DMS114 treated with DMSO at 0.1 percent for 48 hours (cell line): Measurements from ENCODE around the gene SALL3.

Experiments
- DNase-seq: peaks from one replicate; lab custom pipeline; 2025; ENCODE audit not compliant: unreplicated experiment; lab: John Stamatoyannopoulos, UW

Gene SALL3

DNA sequence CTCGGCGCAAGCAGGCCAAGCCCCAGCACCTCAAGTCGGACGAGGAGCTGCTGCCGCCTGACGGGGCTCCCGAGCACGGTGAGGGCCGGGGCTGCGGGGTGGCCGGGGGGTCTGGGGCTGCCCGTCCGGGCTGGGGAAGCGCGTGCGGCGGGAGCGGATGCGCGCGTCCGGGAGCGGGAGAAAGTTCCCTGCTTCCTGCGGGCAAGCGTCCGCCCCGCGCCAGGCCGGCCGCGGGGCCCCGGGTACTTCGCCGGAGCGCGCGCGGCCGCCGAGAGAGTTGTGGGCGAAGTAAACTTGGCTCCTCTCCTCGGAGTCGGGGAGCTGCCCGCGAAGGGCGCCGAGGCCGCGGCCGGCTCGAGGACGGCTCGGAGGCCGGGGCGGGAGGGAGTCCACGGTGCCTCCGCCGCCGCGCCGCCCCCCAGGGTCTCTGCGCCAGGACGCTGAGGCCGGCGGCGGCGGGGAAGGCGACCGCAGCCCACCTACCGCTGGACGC is 707 bp downstream of the SALL3 start:
- no peak for DNase-seq

DNA sequence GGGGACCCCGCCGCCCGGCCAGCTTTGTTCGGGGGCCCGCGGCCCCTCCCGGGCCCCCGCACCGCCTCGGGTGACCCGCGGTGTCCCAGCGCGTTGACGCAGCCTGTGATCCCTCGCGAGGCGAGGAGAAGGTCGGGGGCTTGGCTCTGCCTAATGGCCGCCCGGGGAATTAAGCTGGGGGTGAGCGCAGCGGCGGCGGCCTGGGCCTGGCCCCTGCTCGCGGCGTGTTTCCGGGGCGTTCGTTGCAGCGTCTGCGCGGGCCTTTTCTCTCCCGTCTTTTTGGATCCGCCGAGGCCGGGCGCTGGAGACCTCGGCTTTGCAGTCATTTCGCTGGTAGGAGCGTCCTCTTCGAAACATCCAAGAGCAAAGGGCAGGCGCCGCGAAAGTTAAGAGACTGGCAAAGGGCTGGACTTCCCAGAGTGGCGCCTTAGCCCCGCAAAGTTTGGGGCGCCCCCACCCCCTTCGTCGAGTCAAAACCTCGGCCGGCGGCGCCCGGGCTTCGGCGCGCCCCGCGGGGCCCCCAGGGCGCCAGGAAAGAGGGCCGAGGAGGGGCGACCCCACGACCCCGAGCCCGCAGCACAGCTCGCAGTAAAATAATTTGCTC is 1.3 kb downstream of the SALL3 start:
- DNase-seq = no peak

DNA sequence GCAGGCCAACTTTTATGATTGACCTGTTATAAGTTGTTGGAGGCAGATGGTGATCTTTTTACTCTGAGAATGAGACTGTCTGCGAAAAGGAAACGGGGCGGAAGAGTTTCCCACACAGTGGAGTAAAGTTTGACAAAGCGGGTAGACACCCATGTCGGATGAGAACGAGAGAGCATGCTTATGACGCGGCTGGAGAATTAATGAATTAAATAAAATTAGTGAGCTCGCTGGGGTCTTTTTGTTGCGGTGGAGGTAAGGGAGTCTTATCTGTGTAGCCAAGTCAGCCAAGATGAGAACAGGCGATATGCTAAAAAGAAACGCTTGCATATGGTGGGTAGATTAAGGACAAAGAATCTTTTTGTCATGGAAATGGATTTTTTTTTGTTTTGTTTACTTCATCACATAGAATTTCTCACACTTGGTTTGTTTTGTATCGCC is 1.8 kb downstream of the SALL3 start:
- DNase-seq = no peak

DNA sequence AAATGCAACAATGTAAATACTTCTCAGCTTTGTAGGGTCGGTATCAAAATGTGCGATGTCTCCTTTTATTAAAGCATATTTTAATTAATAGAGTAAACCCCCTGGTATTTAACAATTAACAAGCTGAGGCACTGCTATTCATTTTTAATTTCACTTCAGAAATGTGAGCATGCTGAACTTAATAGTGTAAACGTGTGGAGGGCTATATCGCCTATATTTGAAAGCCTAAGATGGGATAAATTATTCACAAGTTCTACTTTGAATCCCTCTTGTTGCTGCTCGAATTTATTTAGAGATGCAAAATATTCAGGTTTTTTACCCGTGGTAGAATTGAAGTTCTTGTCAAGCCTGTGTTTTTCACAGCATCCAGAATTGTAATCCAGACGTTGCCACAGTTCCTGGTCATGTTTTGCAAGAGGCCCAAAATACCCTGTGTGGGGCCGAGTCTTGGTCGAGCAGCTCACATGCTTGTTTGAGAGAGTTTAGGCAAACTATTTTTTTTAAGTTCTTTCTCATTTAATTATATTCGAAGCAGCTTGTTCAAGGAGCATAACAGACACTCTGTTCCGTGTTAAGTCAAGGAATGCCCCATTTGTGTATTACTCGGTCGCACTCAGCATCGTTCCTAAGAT is 2.5 kb downstream of the SALL3 start:
- no peak for DNase-seq

DNA sequence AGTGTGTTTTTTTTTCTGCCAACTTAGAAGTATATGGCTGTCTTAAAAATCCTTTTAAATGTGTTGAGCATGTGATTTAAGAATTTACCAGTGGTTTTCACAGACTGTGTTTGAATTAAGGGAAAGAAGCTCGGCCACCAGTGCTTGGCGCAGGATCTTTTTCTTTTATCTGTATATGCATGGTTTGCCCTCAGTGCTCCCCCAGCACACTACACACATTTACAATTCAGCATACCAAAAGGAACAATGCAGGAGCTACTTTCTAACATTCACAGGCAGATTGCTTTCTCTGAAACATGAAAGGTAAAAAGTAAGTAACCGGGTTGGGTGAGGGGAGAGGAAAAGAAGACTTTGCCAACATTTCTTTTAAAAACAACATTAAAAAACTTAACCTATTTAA is 3.9 kb downstream of the SALL3 start:
- DNase-seq = no peak

DNA sequence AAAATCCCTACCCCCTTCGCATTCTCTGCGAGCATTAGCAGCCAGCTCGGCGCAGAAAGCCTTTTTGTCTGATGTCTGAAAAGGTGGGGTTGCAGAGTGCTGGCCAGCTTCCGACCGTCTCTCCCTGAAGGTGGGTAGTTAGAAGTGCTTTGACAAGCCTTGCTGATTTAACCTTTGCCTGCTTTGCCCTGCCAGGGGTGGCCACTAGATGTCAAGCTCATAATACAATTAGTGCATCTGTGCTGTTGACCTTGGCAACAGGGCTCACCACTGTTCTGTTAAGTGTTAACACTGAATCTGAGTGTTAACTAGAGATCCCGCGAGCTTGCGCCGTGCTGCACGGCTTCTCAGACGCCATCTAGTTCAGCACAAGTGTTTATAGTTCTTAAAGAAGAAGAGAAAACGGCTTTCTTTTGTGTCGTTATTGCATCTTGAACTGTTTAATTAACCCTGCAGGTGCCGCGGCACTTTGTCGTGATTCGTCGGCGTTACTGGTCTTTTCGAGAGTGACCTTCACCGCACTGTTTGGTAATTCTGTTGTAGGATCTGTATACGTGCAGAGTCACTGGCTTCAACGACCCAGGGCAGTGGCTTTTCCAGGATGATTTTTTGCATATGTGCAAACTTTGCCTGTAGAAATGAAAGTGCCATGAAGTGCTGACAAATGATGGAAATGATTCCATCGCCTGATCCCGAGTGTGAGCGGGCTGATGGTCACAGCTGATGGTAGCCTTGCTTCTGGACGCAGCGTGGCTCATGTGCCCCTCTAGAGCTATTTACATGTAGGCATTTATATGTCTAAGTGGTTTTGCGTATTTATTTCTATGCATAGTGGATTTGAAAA is 5.5 kb downstream of the SALL3 start:
- no peak for DNase-seq

DNA sequence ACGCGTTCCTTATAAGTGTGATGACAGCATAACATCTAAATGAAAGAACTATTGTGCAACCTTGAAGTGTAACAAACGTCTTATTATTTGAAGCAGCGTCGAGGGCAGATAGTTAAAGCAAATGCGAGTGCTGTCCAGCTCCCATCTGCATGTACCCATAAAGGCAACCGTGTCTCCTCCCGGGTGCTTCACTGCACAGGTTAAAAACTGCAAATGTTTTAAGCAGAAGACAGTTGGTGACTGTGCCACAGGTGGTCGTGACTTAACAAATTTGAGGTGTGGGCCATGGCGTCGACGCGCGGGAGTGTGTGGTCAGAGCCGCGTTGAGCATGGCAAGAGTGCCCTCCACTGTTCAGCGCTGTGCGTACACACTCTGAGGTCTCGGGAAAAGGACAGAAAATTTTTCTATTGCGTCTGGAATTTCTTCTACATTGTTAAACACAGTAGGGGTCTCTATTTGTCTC is 6.4 kb downstream of the SALL3 start:
- DNase-seq = peak; percentile 52

DNA sequence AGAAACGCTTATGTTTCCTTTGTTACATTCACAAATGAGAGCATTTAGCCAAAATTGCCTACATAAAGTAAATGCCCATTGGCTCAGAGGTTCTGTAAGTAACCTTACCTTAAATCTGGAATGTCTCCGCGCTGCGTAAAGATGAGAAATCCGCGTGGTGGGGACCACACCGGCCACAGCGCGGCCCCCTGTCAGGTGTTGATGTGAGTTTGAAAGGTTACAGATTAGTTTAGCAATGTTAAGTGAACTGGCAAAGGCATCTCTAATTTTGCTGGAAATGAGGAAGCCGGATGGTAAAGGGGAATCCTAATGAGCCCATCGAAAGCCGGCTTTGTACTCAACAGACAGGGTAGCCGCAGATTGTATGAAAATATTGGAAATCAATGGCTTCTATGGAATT is 11.8 kb downstream of the SALL3 start:
- DNase-seq = no peak

DNA sequence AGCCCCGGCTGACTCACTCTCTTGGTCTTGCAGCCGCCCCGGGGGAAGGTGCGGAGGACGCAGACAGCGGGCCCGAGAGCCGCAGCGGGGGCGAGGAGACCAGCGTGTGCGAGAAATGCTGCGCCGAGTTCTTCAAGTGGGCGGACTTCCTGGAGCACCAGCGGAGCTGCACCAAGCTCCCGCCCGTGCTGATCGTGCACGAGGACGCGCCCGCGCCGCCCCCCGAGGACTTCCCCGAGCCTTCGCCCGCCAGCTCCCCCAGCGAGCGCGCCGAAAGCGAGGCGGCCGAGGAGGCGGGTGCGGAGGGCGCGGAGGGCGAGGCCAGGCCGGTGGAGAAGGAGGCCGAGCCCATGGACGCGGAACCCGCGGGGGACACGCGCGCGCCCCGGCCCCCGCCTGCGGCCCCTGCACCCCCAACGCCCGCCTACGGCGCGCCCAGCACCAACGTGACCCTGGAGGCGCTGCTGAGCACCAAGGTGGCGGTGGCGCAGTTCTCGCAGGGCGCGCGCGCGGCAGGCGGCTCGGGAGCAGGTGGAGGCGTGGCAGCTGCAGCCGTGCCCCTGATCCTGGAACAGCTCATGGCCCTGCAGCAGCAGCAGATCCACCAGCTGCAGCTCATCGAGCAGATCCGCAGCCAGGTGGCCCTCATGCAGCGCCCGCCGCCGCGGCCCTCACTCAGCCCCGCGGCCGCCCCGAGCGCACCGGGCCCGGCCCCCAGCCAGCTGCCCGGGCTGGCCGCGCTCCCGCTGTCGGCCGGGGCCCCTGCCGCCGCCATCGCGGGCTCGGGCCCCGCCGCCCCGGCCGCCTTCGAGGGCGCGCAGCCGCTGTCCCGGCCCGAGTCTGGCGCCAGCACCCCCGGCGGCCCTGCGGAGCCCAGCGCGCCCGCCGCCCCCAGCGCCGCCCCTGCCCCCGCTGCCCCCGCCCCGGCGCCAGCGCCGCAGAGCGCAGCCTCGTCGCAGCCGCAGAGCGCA is 12.7 kb downstream of the SALL3 start:
- DNase-seq = no peak

DNA sequence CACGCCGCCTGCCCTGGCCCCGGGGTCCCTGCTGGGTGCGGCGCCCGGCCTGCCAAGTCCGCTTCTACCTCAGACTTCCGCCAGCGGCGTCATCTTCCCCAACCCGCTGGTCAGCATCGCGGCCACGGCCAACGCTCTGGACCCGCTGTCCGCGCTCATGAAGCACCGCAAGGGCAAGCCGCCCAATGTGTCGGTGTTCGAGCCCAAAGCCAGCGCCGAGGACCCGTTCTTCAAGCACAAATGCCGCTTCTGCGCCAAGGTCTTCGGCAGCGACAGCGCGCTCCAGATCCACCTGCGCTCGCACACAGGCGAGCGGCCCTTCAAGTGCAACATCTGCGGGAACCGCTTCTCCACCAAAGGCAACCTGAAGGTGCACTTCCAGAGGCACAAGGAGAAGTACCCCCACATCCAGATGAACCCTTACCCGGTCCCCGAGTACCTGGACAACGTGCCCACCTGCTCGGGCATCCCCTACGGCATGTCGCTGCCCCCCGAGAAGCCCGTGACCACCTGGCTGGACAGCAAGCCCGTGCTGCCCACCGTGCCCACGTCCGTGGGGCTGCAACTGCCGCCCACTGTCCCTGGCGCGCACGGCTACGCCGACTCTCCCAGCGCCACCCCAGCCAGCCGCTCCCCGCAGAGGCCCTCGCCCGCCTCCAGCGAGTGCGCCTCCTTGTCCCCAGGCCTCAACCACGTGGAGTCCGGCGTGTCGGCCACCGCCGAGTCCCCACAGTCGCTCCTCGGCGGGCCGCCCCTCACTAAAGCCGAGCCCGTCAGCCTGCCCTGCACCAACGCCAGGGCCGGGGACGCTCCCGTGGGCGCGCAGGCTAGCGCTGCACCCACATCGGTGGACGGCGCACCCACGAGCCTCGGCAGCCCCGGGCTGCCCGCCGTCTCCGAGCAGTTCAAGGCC is 13.7 kb downstream of the SALL3 start:
- DNase-seq = no peak

DNA sequence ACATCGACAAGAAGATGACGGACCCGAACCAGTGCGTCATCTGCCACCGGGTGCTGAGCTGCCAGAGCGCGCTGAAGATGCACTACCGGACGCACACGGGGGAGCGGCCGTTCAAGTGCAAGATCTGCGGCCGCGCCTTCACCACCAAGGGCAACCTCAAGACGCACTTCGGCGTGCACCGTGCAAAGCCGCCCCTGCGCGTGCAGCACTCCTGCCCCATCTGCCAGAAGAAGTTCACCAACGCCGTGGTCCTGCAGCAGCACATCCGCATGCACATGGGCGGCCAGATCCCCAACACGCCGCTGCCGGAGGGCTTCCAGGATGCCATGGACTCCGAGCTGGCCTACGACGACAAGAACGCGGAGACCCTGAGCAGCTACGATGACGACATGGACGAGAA is 14.4 kb downstream of the SALL3 start:
- no peak for DNase-seq

DNA sequence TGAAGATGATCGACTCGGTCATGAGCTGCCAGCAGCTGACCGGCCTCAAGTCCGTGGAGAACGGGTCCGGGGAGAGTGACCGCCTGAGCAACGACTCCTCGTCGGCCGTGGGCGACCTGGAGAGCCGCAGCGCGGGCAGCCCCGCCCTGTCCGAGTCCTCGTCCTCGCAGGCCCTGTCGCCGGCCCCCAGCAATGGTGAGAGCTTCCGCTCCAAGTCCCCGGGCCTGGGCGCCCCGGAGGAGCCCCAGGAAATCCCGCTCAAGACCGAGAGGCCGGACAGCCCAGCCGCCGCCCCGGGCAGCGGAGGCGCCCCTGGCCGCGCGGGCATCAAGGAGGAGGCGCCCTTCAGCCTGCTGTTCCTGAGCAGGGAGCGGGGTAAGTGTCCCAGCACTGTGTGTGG is 14.9 kb downstream of the SALL3 start:
- DNase-seq = no peak

DNA sequence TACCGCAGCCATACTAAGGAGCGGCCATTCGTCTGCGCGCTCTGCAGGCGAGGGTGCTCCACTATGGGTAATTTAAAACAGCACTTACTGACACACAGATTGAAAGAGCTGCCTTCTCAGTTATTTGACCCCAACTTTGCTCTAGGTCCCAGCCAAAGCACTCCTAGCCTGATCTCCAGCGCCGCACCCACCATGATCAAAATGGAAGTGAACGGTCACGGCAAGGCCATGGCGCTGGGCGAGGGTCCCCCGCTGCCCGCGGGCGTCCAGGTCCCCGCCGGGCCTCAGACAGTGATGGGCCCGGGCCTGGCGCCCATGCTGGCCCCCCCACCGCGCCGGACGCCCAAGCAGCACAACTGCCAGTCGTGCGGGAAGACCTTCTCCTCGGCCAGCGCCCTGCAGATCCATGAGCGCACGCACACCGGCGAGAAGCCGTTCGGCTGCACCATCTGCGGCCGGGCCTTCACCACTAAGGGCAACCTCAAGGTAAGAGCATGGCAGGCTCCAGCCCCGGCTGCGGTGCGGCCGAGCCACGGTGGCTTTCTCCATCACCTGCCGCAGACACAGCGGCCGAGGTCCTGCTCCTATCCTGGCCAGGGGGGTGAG is 15.5 kb downstream of the SALL3 start:
- DNase-seq = no peak

DNA sequence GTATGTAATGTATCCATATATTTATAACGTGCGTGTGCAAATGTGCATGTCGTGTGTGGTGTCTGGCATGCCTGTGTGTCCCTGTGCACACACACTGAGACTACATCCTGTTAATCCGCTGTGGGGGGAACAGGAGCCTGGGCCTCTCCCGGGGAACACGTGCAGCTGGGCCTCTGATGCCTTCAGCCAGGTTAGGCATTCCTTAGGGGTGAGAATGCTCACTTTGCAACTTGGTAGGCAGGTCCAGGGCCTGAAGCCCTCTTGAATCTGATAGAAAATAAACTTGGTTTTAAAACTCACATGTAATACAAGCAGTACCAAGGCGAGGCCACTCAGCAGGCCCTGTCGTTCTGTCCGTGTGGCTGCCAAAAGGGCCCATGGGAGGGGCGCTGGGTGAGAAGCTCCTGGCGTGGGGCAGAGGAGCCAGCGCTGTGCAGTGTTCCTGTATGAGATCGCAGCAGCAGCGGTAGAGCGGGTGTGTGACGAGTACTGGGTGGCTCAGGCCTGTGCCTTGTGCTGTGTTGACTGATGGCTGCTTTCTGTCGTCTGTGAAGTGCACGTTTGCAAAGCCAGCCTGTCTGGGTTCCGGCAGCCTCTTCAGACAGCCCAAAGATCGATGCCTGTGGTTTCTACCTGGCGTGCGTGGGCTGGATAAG is 16.2 kb downstream of the SALL3 start:
- no peak for DNase-seq

DNA sequence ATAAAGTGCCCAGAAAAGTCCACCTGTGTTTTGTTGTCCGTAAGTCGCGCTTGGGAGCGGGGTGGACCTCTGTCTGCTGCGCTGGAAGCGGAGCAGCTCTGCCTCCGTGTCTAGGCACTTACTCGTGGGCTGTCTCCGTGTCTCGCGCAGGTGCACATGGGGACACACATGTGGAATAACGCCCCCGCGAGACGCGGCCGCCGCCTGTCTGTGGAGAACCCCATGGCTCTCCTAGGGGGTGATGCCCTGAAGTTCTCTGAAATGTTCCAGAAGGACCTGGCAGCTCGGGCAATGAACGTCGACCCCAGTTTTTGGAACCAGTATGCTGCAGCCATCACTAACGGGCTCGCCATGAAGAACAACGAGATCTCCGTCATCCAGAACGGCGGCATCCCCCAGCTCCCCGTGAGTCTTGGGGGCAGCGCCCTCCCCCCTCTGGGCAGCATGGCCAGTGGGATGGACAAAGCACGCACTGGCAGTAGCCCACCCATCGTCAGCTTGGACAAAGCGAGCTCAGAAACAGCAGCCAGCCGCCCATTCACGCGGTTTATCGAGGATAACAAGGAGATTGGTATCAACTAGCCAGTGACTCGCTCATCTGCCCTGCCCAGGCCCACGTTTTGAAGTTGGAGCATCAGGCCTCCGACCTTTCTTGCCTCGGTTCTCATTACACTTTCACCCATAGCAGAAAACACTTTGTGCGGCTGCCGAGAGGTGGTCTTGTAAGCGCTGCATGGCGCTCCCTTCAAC is 17.3 kb downstream of the SALL3 start:
- DNase-seq = no peak

DNA sequence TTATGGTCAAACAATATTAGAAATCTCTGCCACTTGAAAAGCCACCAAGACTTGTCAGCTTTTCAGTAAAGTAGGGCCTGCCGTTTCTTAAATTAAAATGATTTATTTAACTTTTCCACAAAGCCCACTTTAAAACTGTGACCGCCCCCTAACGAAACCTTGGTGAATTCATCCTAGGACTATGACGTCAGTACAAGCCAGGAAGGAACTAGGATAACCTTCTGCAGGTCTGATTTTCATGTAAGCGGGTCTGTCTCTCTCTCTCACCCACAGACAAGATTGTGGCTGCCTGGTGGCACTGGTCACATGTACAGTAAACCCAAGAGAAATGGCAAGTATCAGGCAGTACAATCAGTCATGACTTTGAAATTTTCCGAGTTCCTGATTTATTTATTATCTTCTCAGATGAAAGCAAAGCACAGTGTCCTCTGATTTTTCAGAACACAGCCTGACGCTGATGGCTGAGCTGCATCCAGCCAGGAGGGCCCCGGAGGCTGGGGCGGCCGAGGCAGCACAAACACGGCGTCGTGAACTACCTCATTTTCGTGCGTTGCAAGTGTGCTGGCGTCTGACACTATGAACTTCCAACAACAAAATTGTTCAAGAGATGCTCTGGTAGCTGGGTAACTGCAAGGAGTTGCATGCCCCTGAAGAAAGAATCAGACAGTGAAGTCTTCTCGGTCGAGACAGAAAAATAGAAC is 18.9 kb downstream of the SALL3 start:
- DNase-seq = no peak

DNA sequence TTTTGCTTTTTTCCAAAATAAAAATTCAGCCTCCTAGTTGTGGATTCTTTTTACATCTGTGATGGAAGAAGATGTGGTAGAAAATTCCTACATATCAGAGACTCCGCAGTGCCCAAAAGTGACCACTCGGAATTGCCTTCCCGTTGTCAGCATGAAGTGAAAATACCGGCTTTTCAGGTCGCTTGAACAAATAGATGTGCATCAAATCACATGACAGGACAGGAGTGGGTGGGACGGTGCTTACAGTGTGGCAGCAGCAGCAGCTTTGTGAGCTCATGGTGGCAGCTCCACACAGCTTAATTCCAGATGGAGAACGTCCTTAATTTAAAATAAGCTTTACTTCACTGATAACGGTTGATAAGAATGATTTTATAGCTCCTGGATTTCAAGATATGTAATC is 20.3 kb downstream of the SALL3 start:
- DNase-seq = no peak

DNA sequence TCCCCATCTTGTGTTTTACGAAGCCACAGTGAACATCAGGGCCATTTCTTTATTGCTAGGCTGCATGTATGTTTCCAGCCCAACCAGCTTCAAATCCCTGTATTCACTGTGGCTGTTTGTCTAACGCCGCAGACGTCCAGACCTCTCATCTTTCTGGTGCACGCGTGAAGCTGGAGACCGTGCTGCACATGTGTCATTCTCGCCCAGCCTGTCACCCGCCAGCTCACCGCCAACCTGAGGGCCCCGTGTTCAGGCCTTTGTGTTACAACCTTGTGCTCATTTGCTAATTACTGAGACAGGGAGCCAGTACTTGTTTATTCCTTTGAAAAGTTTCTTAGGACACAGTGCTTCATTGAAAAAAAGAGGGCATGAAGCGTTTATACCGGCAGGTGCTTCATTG is 21.4 kb downstream of the SALL3 start:
- DNase-seq = no peak
